NT2/D1 (cell line): Measurements from ENCODE around the gene SH3RF1.

Source experiments
- SUZ12 ChIP-seq: IDR thresholded peaks from 2 replicates; pipeline ENCODE4 v1.6.1; 2011; ENCODE audit not compliant: insufficient read length, insufficient read depth; ENCODE audit errors: extremely low read depth
- YY1 ChIP-seq: IDR thresholded peaks from 2 replicates; pipeline ENCODE4 v1.6.1; 2011; ENCODE audit not compliant: insufficient read length, insufficient read depth
- ZNF274 ChIP-seq: IDR thresholded peaks from 2 replicates; pipeline ENCODE4 v1.6.1; 2011; ENCODE audit warnings: mild to moderate bottlenecking, low read depth, low read length

GRCh38 chr4:169249214-169249973 lies 21.4 kb downstream of the SH3RF1 start:
- no peak for TF ChIP-seq SUZ12
- no peak for TF ChIP-seq YY1
- no peak for TF ChIP-seq ZNF274
